ENCODE data around the gene CPSF4L.
A peak's percentile ranks its signal among the peaks of the same experiment; 100 is the strongest.
"Not testable (repeated sequence)": the region's sequence is repeated elsewhere in the genome, so short reads cannot be mapped to it uniquely, and the experiment has no call there.

The CPSF4L gene

GRCh38 chr17:73261617-73261951 lies at the start of gene CPSF4L:
Gene CPSF4L, minus strand, starts transcription at chr17:73261880. Its CDS starts 62 bp downstream, at chr17:73261818.
- no peak for DNase-seq

- DNase-seq, result no peak
These were observed 49.7 kb upstream of the CPSF4L start for GRCh38 chr17:73311428-73311780.

DNA sequence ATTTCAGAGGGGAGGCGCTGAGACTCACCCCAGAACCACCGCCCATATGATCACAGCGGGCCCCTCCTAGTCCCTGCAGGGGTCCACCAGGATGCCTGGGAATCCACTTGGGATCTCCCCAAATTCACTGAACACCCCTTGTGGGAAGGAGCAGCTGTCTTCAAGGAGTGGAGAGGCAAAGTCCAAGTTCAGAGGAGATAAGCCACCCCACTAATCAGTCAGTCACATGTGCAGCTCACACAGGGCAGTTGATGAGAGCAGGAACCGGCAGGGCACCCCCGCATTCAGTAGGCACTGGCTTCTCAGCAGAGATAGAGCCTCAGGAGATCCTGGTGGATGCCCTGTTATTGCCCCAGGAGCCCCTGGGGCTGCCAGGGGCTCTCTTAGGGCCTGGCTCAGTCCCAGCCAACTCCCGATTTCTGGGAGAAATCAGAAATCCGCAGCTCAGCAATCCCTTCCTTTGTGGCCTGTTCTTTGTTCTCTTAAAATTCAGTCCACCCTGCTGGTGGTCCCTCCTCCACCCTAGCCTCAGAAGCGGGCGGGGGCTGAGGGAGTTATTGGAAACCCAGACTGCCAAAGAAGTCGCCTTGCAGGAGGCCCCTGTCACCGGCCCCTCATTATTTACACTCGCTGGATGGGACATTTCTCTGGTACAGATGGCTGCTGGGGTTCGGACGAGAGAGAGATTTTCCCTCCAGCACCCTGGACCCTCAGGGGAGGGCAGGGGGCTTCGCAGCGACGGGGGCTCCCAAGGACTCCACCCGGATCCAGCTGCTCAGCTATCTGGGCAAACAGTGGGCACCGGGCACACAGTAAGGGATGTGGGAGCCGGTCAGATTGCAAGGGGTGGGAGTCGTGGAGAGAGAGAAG lies 48.3 kb upstream of the CPSF4L start:
- no peak for DNase-seq

GRCh38 chr17:73308959-73309358 lies 47.3 kb upstream of the CPSF4L start:
- DNase-seq, result not testable (repeated sequence)

- DNase-seq, result peak; percentile 44
These were observed 46.5 kb upstream of the CPSF4L start for GRCh38 chr17:73308017-73308823.

GRCh38 chr17:73307130-73307529 lies 45.5 kb upstream of the CPSF4L start:
- DNase-seq, result peak; percentile 55

- DNase-seq, result no peak
These were observed 44.5 kb upstream of the CPSF4L start for GRCh38 chr17:73305845-73306836.

GRCh38 chr17:73304971-73305812 lies 43.5 kb upstream of the CPSF4L start:
- peak; percentile 80 for DNase-seq

DNA sequence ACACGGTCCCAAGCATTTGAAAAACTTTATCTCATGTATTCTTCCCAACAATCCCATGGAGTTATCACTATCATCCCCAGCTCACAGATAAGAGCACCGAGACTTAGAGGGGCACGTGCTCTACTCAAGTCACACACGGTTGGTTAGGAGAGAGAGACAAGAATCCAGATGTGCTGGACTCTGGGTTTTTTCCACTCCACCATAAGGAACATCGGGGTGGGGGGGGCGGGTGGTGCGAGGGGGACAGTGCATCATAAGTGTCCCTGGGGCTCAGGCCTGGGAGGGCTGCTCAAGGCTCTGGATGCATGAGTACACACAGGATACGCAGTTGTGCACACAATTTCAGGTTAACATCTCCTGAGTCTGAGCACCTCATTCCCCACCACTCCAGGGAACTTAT lies 42.8 kb upstream of the CPSF4L start:
- no peak for DNase-seq

DNA sequence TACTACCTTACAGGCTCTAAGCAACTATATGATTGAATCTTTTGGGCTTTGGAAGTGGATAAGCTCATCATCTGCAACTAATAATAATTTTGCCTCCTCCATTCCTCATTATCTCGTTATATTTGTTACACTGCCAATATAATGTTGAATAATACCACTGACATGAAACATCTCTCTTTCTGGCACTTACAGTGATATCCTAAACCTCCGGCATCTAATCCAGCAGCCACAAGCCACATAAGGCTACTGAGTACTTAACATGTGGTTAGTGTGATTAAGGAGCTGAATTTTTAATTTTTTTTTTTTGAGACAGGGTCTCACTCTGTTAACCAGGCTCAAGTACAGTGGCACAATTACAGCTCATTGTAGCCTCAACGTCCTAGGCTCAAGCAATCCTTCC lies 40.5 kb upstream of the CPSF4L start:
- DNase-seq, result no peak

DNA sequence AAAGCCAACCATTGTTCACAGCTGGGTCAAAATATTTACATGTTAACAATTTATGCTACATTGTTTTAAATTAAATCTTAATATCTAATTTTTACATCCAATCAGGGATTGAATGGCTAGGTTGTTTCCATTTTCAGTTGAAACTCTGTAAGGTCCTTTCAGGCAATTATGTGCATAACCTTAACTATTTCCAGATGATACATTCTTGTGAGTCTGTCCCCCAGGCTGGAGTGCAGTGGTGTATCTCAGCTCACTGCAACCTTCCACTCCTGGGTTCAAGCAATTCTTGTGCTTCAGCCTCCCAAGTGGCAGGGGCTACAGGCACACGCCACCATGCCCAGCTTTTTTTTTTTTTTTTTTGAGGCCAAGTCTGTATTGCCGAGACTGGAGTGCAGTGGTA lies 39.7 kb upstream of the CPSF4L start:
- DNase-seq, result no peak

GRCh38 chr17:73300392-73300791 lies 38.7 kb upstream of the CPSF4L start:
- DNase-seq, result no peak

GRCh38 chr17:73297934-73298861 lies 36.5 kb upstream of the CPSF4L start:
- DNase-seq, result no peak

- no peak for DNase-seq
These were observed 31.8 kb upstream of the CPSF4L start for GRCh38 chr17:73293480-73293911.

DNA sequence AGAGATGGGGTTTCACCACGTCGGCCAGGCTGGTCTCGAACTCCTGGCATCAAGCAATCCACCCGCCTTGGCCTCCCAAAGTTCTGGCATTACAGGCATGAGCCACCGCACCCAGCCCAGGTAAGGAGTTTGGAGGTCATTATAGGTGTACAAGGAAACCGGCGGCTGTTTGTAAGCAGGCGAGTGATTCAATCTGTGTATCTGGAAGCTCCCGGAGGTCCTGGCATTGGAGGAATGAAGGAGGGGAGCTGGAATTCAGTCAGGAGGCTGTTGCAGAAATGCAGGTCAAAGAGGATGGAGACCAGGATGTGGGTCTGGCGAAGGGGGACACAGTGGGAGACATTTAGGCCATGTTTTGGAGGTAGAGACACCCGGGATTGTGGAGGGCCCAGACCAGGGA lies 31.4 kb upstream of the CPSF4L start:
- no peak for DNase-seq

GRCh38 chr17:73292031-73292531 lies 30.4 kb upstream of the CPSF4L start:
- peak; percentile 63 for DNase-seq

DNA sequence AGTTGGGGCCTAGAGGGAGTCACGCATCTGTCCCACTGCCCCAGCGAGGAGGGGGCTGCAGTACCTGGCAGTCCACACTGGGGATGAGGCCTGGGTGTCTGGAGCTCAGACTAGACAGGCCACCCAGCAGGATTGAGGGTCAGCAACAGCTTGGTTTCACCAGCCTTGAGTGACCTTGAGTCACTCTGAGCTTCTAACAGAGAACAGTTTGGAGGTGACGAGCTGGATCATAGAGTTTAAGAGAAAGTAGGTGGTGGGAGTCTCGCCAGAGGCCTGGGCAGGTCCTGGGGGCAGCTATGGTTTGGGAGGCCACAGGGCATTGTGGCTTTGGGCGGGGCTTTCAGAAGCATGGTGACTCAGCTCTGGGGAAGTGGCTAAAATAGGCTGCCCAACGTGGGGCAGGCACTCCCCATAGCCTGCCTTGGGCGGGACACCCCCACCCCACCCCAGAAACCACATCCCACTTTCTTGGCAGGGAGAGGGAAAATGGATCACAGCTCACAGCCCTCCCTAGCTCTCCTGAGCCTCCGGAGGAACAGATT lies 29.7 kb upstream of the CPSF4L start:
- DNase-seq, result peak; percentile 85

DNA sequence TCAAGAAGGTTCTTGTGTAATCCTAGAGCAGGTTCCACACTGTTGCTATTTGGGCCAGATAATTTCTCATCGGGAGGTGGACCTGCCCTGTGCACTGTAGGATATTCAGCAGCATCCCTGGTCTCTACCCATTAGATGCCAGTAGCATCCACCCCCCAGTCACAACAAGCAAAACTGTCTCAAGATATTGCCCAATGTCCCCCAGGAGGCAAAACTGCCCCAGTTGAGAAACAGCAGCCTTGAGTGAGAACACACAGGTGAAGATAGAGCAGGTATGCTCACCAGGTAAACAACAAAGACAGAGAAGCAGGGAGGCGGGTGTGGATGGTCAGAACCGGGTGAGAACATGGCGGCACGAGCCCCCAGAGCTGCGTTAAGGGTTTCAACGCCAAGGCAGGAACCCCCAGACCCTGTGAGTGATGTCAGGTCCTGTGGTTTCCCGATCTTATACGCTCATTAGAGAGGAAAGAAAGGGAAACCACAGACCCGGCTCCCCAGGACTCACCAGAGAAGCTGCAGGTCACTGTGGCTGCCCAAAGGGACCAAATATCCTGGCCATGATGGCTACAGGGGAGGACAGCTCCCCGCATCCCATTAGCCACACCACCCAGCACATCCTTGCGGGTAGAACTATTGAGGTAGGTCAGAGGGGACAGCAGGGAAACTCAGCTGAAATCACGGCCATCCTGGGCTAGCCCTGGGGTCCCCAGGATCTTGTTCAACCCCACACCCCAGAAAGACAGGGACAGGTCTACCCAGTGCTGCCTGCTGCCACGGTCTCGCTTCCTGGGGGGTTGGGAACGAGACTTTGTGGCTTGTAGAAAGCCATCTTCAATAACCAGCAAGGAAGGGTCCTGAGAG lies 28.9 kb upstream of the CPSF4L start:
- DNase-seq, result no peak
